Skeletal muscle tissue (tissue), 4 donors: ENCODE measurements around the gene EDEM2. TPM values are rescaled to one million over a fixed set of nuclear protein-coding genes. Genes with fewer than 3 reads are reported as not detected.

Experiments
- H3K27ac ChIP-seq: one replicate; pipeline ENCODE4 v1.7.0; 2013; ENCODE audit warnings: mild to moderate bottlenecking, low read depth, low read length, inconsistent platforms
- H3K27me3 ChIP-seq, 3 donors: one replicate each; pipeline ENCODE4 v1.7.0; 2013; ENCODE audit warnings: low read length in 3 of 3; ENCODE audit not compliant: control insufficient read depth in 3 of 3, insufficient read depth in 3 of 3
- H3K36me3 ChIP-seq, 3 donors: one replicate each; pipeline ENCODE4 v1.7.0; 2013; ENCODE audit warnings: low read length in 3 of 3; ENCODE audit not compliant: control insufficient read depth in 3 of 3, insufficient read depth in 3 of 3
- H3K4me1 ChIP-seq, 3 donors: one replicate each; pipeline ENCODE4 v1.7.0; 2013; ENCODE audit warnings: low read length in 3 of 3, mild to moderate bottlenecking in 3 of 3; ENCODE audit not compliant: control insufficient read depth in 3 of 3, insufficient read depth in 3 of 3
- H3K4me3 ChIP-seq, 3 donors: one replicate each; pipeline ENCODE4 v1.7.0; 2013; ENCODE audit warnings: low read length in 3 of 3
- H3K9ac ChIP-seq, 3 donors: one replicate each; pipeline ENCODE4 v1.7.0; 2013; ENCODE audit warnings: low read length in 3 of 3, mild to moderate bottlenecking in 3 of 3, moderate library complexity in 2 of 3, low read depth in 1 of 3
- H3K9me3 ChIP-seq, 3 donors: one replicate each; pipeline ENCODE4 v1.7.0; 2013; ENCODE audit warnings: low read length in 3 of 3; ENCODE audit not compliant: control insufficient read depth in 3 of 3
- total RNA-seq: library from RNA; depleted of rRNA; stranded (reverse); fragments of >200 nt; gene quantifications from one replicate; pipeline ENCODE4 v1.2.3, GENCODE V29; 2014
- donor health status: Osteomylitis.

EDEM2 gene
- total RNA-seq, 1 donor from 2014 or later, result 7.8 TPM

- H3K27me3 ChIP-seq, result no peaks in the 10 kb centered on the region
- H3K9me3 ChIP-seq, result no peaks in the 10 kb centered on the region
- no peak overlapping the region for H3K4me3 ChIP-seq
- peaks cover 3 to 11% (median 5%) of the 10 kb centered on the region in 3 donors for H3K4me1 ChIP-seq
- peaks cover 18 to 27% (median 27%) of the 10 kb centered on the region in 3 donors for H3K36me3 ChIP-seq
- peak overlapping the region in 1 of 3 donors; percentile 25 for H3K9ac ChIP-seq
- H3K27ac ChIP-seq, result no peak overlapping the region
Observed at GRCh38 chr20:35133031-35133430, 14.1 kb downstream of the EDEM2 start.

GRCh38 chr20:35131934-35132333, 15.2 kb downstream of the EDEM2 start:
- Histone ChIP-seq H3K27ac (no peak overlapping the region), H3K4me1 (peaks cover 2 to 11% (median 3%) of the 10 kb centered on the region in 3 donors), H3K9me3 (no peaks in the 10 kb centered on the region), H3K4me3 (no peak overlapping the region), H3K27me3 (no peaks in the 10 kb centered on the region), H3K36me3 (peaks cover 15 to 25% (median 20%) of the 10 kb centered on the region in 3 donors), H3K9ac (no peak overlapping the region)

- Histone ChIP-seq H3K4me1 (peaks cover under 1 to 5% (median 1%) of the 10 kb centered on the region in 3 donors), H3K4me3 (no peak overlapping the region), H3K9me3 (no peaks in the 10 kb centered on the region), H3K9ac (no peak overlapping the region), H3K27ac (no peak overlapping the region), H3K36me3 (peaks cover 20 to 30% (median 23%) of the 10 kb centered on the region in 3 donors), H3K27me3 (no peaks in the 10 kb centered on the region)
Observed at GRCh38 chr20:35129647-35130069, 17.5 kb downstream of the EDEM2 start.

- Histone ChIP-seq H3K9ac (no peak overlapping the region), H3K36me3 (peaks cover 23 to 42% (median 40%) of the 10 kb centered on the region in 3 donors), H3K9me3 (no peaks in the 10 kb centered on the region), H3K27me3 (no peaks in the 10 kb centered on the region), H3K4me1 (no peaks in the 10 kb centered on the region), H3K27ac (no peak overlapping the region), H3K4me3 (no peak overlapping the region)
Observed at GRCh38 chr20:35125753-35126152, 21.4 kb downstream of the EDEM2 start.

DNA sequence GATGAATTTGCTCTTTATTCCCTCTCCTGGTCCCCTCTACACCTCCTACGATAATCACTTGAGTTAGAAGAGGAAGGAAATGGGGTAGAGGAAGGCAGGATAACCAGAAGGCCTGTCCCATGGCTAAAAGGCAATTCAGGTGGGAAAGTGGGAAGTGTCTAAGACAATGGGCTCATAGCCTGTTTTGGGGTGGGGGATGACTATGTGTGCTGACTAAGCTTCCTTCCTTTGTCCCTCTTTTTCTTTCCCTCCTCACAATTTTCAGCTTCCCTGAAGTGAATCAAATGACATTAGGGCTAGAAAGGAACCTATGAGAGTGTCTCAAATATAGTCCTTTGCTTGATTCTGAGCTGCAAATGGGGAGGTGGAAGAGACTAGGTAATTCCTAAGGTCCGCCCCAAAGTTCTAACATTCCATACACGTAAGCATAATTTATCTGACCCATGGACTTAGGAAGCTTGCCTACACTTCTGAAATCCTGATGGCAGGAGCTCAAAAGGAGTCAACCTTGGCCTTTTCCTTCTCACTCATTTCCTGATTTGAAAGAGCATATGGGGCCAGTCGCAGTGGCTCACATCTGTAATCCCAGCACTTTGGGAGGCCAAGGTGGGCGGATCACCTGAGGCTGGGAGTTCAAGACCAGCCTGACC, 24.3 kb downstream of the EDEM2 start:
- no peak overlapping the region for H3K4me3 ChIP-seq
- peaks cover 24 to 49% (median 47%) of the 10 kb centered on the region in 3 donors for H3K36me3 ChIP-seq
- no peak overlapping the region for H3K9ac ChIP-seq
- H3K27me3 ChIP-seq, result no peaks in the 10 kb centered on the region
- no peaks in the 10 kb centered on the region for H3K9me3 ChIP-seq
- H3K4me1 ChIP-seq, result no peaks in the 10 kb centered on the region
- no peak overlapping the region for H3K27ac ChIP-seq

- no peak overlapping the region for H3K27ac ChIP-seq
- no peaks in the 10 kb centered on the region for H3K9me3 ChIP-seq
- no peak overlapping the region for H3K4me3 ChIP-seq
- H3K36me3 ChIP-seq, result peaks cover 24 to 49% (median 43%) of the 10 kb centered on the region in 3 donors
- no peaks in the 10 kb centered on the region for H3K4me1 ChIP-seq
- H3K9ac ChIP-seq, result no peak overlapping the region
- H3K27me3 ChIP-seq, result no peaks in the 10 kb centered on the region
Observed at GRCh38 chr20:35121186-35121585, 25.9 kb downstream of the EDEM2 start.

DNA sequence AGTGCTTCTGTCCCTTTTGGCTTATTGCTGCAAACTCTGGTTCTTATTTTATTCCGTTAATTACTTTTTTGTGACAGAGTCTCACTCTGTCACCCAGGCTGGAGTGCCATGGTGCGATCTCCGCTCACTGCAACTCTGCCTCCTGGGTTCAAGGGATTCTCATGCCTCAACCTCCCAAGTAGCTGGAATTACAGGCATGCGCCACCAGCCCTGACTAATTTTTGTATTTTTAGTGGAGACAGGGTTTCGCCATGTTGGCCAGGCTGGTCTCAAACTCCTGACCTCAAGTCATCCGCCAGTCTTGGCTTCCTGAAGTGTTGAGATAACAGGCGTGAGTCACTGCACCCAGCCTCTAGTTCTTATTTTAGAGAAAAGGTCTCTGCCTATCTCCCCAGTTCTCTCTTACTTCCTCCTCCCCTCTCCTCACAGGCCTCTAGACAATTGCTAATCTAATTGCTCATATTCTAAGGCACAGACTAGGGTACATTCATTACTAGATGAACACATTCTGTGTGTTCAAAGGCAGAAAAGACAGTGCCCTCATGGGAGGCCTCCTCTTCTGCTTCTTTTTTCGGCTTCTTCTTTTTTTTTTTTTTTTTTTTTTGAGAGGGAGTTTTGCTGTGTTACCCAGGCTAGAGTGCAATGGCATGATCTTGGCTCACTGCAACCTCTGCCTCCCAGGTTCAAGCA, 27.0 kb downstream of the EDEM2 start:
- peaks cover 28 to 53% (median 37%) of the 10 kb centered on the region in 3 donors for H3K36me3 ChIP-seq
- H3K9ac ChIP-seq, result no peak overlapping the region
- H3K4me3 ChIP-seq, result no peak overlapping the region
- H3K27ac ChIP-seq, result no peak overlapping the region
- no peaks in the 10 kb centered on the region for H3K27me3 ChIP-seq
- H3K4me1 ChIP-seq, result no peaks in the 10 kb centered on the region
- no peaks in the 10 kb centered on the region for H3K9me3 ChIP-seq

DNA sequence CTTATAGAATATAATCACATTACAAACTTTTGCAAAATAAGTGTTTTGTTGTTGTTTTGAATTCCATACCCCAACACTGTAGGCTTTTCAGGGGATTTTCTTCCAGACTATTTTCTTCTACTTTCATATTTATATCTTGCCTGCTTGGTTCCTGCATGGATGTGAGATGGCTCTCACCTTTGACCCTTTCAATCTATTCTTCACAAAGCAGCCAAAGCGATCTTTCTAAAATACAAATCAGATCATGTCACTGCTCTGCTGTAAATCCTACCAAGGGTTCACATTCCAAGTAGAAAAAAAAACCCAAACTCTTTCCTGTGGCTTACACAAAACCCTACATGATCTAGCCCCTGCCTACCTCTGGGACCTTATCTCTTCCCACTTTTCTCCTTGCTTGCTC, 29.5 kb downstream of the EDEM2 start:
- no peaks in the 10 kb centered on the region for H3K4me1 ChIP-seq
- no peaks in the 10 kb centered on the region for H3K27me3 ChIP-seq
- no peaks in the 10 kb centered on the region for H3K9me3 ChIP-seq
- no peak overlapping the region for H3K4me3 ChIP-seq
- H3K36me3 ChIP-seq, result peaks cover 23 to 39% (median 27%) of the 10 kb centered on the region in 3 donors
- no peak overlapping the region for H3K9ac ChIP-seq
- H3K27ac ChIP-seq, result peak overlapping the region; percentile 47

GRCh38 chr20:35117196-35117595, 29.9 kb downstream of the EDEM2 start:
- Histone ChIP-seq H3K4me3 (no peak overlapping the region), H3K4me1 (no peaks in the 10 kb centered on the region), H3K36me3 (peaks cover 22 to 37% (median 24%) of the 10 kb centered on the region in 3 donors), H3K9me3 (no peaks in the 10 kb centered on the region), H3K27me3 (no peaks in the 10 kb centered on the region), H3K27ac (peak overlapping the region; percentile 51), H3K9ac (no peak overlapping the region)

DNA sequence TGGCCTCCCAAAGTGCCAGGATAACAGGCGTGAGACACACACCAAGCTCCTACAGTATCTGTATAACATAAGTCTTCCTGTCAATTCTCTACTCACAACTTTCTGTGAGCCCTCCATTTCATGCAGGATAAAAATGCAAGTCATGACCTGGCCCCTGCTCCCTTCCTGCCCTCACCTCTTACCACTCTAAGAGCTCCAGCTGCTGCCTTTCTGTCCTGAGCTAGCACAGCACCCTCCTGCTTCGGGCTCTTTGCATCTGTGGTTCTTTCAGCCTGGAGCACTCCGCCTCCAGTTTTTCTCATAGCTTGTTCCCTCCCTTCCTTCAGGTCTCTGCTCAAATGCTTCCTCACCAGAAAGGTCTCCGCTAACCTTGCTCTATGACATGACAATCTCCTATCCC, 30.9 kb downstream of the EDEM2 start:
- Histone ChIP-seq H3K4me1 (peaks cover 0 to 2% (median 0%) of the 10 kb centered on the region in 3 donors), H3K4me3 (no peak overlapping the region), H3K9ac (no peak overlapping the region), H3K27me3 (no peaks in the 10 kb centered on the region), H3K27ac (peak overlapping the region; percentile 51), H3K36me3 (peaks cover 14 to 32% (median 15%) of the 10 kb centered on the region in 3 donors), H3K9me3 (no peaks in the 10 kb centered on the region)
